OCI-LY7 (cell line): Measurements from ENCODE around the gene HDAC9.

ENCODE experiments used
- CTCF ChIP-seq: fragments of 200-600 bp; sonication (generic); conservative IDR thresholded peaks from 2 replicates; pipeline ENCODE4 v1.5.1; 2014; ENCODE audit warnings: mild to moderate bottlenecking, antibody characterized with exemption, low read length, moderate library complexity, mixed read lengths
- EZH2phosphoT487 ChIP-seq: fragments of 200-600 bp; sonication (generic); IDR thresholded peaks from 2 replicates; pipeline ENCODE4 v1.6.1; 2018; ENCODE audit warnings: low read depth, borderline replicate concordance, mild to moderate bottlenecking, mixed run types, antibody characterized with exemption, low read length, moderate library complexity, mixed read lengths

- no peak for TF ChIP-seq CTCF
- TF ChIP-seq EZH2phosphoT487 = no peak
These were observed 259.2 kb downstream of the HDAC9 start for GRCh38 chr7:18754766-18755165.
